Upper lobe of left lung (tissue), 4 donors: Measurements from ENCODE around the gene UNC45B.

Source experiments
- POLR2A ChIP-seq, 4 donors: fragments of 450-650 bp; IDR thresholded peaks; one replicate each; pipeline ENCODE4 v1.5.1; 2016 to 2017; ENCODE audit warnings: antibody characterized with exemption in 4 of 4, mild to moderate bottlenecking in 2 of 4
- POLR2AphosphoS5 ChIP-seq, 2 donors: sonication (generic); formaldehyde crosslinking; IDR thresholded peaks; one replicate each; pipeline ENCODE4 v1.5.1; 2017; ENCODE audit warnings: antibody characterized with exemption in 2 of 2
- TF ChIP-seq, protein P1 (sequence below), 6 experiments: fragments of 450-650 bp in 4 of 6; fragments of 200-600 bp in 2 of 6; sonication (generic) in 2 of 6; IDR thresholded peaks; one replicate each; pipeline ENCODE4 v1.5.1; 2016 to 2019; ENCODE audit warnings: antibody characterized with exemption in 6 of 6

- TF ChIP-seq POLR2AphosphoS5 (IDR thresholded peaks at IDR 0.05) (no peak), POLR2A (IDR thresholded peaks at IDR 0.05) (no peak)
- TF ChIP-seq, protein P1, sequence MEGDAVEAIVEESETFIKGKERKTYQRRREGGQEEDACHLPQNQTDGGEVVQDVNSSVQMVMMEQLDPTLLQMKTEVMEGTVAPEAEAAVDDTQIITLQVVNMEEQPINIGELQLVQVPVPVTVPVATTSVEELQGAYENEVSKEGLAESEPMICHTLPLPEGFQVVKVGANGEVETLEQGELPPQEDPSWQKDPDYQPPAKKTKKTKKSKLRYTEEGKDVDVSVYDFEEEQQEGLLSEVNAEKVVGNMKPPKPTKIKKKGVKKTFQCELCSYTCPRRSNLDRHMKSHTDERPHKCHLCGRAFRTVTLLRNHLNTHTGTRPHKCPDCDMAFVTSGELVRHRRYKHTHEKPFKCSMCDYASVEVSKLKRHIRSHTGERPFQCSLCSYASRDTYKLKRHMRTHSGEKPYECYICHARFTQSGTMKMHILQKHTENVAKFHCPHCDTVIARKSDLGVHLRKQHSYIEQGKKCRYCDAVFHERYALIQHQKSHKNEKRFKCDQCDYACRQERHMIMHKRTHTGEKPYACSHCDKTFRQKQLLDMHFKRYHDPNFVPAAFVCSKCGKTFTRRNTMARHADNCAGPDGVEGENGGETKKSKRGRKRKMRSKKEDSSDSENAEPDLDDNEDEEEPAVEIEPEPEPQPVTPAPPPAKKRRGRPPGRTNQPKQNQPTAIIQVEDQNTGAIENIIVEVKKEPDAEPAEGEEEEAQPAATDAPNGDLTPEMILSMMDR (IDR thresholded peaks at IDR 0.05) = no peak
These were observed 20.0 kb downstream of the UNC45B start for GRCh38 chr17:35167666-35168065.
